Activated CD4-positive, alpha-beta T cell treated with anti-CD3 and anti-CD28 coated beads, Interleukin-10, Interleukin-2, amounts not matched to agents 100 ng/mL and 50 ng/mL, durations not matched to agents 16 hours and 8 hours (primary cell): ENCODE data around the gene PRKCQ.
"Not testable (repeated sequence)": the region's sequence is repeated elsewhere in the genome, so short reads cannot be mapped to it uniquely, and the experiment has no call there.

Experiments
- DNase-seq: peaks from one replicate; pipeline ENCODE4 v3.0.0-alpha.2; 2020

PRKCQ gene

DNA sequence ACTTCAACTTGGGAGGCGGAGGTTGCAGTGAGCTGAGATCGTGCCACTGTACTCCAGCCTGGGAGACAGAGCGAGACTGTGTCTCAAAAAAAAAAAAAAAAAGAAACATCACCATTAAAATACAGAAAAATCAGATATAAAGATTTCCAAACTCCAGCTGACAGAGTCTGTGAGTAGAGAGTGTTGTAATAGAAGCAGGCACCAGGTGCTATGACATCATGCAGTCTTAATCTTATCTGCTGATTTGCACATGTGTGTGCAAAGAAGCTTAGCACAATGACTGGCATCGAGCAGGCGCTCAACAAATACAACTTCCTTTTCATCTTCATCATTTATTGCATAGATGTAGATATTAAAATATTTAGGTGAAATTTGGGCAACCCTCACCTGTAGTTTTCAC lies 92.2 kb downstream of the PRKCQ start:
- DNase-seq: no peak

DNA sequence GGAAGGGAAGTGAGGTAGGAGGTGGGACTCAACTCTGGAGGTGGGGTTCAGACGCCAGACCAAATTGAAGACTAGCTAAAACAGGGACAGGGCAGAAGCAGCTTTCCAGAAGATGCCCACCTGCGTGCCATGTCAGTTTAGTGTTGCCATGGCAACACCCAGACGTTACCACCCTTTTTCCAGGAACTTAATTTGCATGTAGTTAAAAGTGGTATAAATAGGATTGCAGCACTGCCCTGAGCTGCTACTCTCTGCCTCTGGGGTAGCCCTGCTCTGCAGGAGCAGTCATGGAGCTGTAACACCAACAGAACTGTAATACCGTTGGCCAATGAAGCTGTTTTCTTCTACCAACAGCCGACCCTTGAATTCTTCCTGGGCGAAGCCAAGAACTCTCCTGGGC lies 93.8 kb downstream of the PRKCQ start:
- DNase-seq: no peak

DNA sequence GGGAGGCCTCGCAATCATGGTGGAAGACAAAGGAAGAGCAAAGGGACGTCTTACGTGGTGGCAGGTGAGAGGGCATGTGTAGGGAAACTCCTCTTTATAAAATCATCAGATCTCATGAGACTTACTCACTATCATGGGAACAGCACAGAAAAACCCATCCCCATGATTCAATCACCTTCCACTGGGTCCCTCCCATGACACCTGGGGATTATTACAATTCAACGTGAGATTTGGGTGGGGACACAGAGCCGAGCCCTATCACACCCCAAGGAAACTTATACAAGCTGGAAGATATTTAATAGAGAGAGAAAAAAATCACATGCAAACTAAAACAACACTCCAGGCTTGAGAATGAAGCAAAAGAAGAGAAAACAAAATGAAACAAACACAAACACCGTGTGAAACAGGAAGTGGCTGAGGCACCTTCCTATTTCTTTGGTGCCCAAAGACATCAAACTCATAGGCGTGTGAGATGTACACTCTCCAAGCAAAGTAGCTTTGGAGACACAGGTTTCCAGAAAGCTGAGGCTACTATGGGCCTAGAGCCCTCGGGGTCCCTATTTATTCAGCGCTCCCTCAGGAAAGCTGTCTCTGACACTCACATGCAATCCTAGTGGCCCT lies 97.2 kb downstream of the PRKCQ start:
- DNase-seq: no peak

DNA sequence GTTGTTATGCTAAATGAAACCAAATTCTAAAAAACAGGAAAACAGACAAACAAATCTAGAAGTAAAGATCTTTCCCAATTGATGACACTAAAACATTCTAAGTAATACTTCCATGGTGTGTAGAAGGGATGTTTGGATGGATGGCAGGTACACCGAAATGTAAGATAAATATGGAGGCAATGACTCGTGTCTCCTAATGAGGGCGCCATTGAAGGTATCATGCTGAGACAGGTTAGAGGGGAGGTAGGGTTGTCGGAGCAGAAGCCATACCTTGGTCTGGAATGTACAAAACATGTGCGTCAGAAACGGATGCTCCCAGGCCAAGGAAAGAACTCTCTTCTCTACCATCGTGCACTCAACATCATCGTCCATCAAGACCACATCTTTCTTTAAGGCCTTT lies 101.4 kb downstream of the PRKCQ start:
- DNase-seq: no peak

DNA sequence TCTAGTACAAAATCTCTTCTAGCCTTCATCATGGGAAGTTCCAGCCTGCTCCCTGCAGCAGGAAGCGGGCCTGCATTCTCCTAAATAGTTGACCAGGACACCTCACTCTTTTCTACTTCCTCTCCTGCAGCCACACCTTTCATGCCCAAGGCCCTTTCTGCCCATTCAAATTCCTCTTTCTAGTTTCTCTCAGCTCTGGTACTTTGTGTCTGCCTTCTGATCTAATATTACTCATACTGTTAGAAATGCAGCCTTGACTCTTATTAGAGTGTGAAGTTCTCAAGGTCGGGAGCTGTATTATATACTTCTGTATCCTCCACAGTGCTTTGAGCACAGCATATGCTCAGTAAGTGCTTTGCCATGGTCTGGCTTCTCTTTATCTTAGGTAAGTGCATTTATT lies 103.1 kb downstream of the PRKCQ start:
- no peak for DNase-seq

DNA sequence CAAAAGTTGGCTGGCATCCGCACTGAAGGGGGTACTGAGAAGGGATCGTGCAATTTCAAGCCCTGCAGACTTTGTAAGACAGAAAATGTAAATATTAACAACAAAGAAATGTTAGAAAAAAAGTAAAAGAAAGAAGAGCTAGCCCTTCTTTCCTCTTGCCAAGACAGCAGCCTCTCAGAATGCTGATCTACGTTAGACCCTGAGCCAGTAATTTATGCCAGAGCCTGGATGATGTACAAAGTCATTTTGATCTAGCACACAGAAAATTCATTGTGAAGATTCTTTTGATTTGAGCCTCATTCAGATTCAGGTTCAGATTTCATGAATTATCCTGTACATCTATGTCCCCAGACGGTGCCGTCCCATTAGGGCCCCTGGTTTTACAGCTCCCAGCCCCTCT lies 105.2 kb downstream of the PRKCQ start:
- DNase-seq: no peak

DNA sequence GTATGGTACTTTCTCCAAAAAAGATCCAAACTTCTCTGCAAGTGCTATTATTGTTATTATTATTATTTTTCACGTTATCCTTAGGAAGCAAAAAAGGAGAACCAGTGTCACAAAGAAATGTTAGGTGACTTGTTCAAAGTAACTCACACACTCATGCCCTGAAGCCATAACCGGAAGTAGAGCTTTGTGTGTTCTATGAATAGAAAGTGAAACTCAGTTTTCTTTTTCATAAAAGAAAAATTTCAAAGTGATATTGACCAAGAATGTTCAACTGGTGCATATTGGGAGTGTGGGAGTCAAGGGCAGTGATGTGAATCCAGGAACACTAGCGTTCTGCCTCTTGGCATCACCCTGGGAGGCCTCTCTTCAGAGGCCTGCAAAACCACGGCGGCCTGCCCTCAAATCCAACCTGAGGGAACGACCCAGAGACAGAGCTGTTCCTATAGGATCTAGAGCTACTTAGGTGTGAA lies 106.1 kb downstream of the PRKCQ start:
- DNase-seq: peak; percentile 78

DNA sequence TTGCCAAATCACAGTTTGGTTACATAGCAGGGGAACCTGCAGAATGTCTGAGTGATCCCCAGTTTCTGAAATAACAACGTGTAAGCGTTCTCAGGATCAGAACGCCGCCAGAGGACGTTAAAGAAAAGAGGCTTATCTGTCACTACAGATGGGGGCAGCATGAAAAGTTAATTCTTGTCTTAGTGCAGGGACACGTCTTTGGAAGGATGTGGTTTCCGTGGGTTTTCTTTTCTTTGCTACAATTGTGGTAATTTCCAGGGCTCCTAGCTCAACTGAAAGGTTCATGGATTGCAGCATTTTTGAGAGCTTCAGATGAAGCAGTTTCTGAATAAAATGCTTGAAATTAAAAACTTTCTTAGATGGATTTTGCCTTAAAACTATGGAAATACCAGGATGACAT lies 106.6 kb downstream of the PRKCQ start:
- DNase-seq: peak; percentile 89

DNA sequence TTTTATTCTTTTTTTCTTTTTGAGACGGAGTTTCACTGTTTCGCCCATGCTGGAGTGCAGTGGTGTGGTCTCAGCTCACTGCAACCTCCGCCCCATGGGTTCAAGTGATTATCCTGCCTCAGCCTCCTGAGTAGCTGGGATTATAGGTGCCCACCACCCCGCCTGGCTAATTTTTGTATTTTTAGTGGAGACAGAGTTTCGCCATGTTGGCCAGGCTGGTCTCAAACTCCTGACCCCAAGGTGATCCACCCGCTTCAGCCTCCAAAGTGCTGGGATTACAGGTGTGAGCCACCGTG lies 107.4 kb downstream of the PRKCQ start:
- DNase-seq: not testable (repeated sequence)

DNA sequence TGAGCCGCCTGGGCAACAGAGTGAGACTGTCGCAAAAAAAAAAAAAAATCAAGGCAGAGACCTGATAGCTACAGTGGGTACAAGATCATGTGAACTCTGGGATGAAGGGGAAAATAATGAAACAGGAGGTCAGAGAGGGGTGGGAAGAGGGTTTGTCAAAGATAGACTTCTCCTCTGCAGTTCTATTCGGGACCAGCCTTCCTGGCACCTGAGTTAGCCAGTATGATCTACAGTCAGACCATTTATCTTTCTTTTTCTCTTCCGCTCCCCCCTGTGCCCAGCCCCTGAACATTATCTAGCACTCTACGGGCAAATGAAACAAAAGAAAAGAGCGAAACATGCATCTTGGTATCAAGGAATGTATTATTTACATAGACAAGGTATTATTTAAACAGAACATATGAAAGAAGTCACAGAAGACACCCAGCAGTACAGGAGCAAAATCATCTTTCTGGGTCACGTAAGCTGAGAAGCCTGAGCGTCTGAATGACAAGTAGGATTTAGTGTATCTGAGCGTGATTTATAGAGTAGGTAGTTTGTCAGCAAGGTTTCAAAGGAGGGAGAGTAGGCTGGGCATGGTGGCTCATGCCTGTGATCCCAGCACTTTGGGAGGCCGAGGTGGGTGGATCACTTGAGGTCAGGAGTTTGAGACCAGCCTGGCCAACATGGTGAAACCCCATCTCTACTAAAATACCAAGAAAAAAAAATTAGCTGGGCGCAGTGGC lies 109.0 kb downstream of the PRKCQ start:
- no peak for DNase-seq

DNA sequence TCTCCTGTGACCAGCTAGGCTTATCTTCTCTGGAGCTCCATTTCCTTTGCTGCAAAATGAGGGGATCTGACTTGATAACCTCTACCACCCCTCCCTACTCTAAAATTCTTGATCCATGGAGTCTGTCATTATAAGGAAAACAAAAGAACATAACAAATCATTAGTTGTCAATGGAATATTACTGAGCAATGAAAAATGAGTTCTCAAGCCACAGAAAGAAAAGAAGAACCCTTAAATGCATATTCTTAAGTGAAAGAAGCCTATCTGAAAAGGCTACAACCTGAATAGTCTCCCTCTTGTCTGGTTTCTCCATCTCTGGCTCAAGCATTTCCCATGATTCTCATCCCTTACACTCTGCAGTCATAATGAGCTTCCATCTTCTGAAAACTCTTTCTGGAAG lies 110.4 kb downstream of the PRKCQ start:
- DNase-seq: no peak

DNA sequence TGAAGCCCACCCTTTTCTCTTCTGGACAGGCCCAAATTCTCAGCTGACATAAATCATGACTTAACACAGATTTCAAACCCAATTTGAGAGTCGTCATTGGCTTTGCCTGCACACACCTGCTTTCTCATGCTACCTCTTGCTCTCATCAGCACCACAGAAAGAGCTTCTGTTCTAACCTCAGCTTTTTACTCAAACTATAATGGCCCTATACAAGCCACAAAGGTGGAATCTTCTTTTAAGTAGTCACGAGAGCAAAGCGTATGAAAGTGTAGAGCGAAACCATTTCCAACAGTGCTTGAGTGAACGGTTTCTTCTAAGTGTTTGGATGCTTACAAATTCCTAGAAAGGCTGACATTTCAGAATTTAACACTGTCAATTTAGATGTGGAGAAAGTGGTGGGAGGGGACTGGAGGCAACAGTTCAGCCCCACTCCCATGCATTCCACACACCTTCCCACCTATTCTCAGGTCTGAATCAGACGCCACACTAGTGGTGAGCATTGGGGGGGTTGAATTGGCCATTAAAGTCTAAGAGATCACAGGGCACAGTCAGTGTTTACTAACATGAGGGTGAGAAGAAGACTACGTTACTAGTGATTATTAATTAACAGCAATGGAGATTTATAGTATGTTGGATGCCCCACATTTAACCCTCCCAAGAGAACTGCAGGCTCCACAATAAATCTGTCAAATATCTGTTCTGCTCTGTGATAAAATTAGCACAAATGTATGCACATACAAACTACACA lies 114.0 kb downstream of the PRKCQ start:
- peak; percentile 37 for DNase-seq

DNA sequence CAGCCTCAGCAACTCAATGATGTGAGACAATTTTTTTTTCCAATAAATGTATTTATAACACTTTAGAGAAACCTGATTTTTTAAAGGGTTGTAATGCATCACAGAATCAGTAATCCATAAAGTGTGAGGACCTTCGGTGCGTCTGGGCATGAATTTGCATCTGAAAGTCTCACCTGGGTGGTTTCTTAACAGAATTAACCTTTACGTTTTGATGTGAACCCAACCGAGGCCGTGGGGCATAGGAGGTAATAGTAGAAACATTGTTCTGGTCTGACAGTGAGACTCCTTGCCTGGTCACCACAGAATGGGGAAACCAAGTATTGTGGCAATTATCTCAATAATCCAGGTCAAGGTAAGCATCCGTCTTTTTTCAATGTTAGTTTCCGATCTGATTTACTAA lies 114.6 kb downstream of the PRKCQ start:
- no peak for DNase-seq

DNA sequence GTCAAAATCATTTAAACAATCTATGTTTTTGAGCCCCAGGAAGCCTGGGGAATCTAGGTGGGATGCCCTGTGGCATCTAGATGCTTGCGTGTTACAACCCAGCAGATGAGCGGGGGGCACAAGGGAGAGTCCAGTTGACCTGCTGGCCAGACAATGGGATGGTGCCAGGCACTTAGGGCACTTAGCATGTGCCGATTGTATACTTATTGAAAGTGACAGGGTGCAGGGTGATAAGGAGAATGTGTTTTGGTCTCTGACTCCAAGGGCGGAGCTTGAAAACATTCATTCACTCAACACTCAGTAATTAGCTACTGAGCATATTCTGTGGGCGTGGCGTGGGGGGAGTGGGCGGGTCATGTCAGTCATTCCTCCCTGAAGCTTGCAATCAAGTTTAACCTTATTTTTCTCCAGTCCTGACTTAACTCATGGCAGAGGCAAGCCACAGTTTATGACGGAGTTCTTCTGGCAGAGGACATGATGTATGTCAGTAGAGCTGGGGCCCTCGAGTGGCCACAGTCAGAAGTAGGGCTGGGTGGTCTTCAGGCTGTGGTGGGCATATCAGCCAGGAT lies 115.1 kb downstream of the PRKCQ start:
- DNase-seq: no peak

DNA sequence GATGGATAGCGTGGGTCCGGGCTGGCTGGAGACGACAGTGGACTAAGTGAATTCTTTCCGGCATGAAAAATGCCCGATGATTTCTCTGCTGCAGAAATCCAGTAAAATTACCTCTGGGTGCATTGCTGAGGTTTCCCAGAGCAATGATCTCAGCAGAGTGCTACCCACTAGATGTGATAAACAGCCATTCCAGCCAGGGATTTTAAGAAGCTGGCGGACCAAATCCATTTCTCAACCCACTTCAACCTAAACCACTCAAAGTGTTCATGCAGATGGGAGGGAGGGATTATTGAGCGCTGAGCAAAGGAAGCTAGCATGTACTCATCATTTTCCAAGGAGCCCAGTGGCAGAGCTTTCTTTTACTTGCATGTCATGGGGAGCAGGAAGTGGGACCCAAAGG lies 116.7 kb downstream of the PRKCQ start:
- no peak for DNase-seq

DNA sequence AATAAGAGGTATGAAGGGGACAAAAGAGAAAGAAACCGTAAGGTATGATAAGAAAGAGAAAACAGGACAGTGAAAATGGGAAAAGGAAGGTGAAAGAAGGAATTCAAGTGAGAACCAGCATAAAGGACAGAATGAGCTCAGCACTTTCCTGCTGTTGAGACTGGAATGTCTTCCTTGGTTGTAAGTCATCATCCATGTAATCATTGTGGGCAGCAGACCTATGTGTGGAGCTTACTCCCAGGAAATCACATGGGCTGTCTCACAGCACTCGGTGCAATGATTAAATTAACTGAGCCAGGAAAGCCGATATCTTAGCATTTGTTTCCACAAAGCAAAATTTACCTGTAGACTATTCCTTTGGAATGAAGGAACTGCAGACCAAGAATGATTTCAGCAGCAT lies 118.1 kb downstream of the PRKCQ start:
- no peak for DNase-seq

DNA sequence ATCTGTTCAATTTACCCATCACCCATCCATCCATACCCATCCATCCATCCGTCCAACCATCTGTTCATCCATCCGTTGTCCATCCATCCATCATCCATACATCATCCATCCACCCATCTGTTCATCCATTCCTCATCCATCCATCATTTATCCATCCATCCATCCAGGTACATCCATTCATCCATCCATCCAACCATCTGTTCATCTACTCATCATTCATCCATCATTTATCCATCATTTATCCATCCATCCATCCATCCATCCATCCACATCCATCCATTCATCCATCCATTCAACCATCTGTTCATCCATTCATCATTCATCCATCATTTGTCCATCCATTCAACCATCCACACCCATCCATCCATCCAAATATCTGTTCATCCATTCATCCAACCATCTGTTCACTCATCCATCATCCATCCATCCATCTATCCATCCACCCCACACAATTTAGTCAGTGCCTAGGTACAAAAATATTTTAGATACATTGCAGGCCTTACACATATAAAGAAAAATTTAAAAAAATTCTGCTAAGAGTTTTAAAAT lies 119.1 kb downstream of the PRKCQ start:
- no peak for DNase-seq

DNA sequence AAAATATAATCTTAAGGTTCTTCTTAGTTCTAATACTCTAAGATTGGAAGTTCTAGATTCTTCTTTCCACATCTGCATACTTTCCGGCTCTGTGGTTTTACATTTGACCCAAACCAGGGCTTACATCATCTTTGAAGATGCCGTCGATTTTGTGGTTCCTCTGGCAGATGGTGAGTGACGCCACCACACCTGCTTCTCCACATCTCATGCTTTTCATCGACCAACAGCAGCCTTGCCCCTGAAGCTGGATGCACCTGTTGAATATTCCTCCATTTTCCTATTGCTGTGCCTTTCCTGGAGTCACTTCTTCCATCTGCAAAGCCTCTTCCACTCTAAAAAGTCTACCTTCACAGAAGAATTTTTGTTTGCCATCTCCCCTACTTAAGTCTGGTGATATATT lies 121.3 kb downstream of the PRKCQ start:
- DNase-seq: no peak

DNA sequence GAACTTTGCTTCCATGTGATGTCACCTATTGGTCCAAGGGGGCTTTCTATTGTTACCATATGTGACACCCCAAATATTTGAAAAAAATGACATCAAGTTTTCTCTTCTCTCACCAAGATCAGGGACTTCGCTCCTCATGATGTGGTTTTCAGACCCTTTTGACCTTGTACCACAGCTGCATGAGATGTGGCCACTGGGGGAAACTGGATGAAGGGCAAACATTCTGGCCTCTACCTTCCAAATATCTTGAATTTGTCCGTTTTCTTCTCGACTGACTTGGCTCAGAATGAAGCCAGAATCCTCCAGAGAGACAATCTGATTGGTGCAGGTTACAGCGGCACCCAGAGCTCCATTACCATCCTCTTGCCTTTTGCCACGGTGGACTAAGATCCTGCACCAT lies 122.7 kb downstream of the PRKCQ start:
- no peak for DNase-seq

DNA sequence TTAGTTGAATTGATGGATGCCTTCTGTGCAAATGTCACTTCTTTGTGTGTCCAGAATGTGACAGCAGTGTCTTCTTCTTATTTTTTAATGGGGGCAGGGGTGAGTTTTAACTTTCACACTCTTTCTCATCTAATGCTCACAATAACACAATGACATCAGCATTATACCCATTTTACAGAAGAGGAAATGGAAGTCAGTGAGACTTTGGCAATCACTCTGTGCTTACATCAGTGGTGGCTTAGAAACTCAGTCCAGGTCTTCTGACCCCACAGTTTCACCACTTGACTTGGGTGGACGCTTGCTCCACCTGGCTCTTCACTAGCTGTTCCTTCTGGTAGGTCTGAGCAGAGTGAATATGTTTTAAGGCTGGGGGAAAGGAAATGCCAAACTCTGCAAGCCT lies 124.0 kb downstream of the PRKCQ start:
- DNase-seq: no peak

DNA sequence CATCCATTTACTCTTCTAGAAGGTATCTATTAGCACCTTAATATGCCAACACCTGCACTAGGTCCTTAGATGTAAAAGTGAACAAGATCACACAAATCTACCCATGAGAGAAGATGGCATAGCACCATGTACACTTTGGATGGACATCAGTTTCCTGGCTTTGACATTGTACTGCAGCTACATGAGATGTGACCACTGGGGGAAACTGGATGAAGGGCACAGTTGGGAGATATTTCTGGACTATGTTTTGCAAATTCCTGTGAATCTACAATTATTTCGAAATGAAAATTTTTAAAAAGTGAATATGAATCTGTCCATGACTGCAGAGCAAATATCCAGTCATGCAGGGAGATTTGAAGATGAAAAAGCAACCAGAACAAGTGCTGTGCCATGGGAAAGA lies 124.5 kb downstream of the PRKCQ start:
- DNase-seq: no peak

DNA sequence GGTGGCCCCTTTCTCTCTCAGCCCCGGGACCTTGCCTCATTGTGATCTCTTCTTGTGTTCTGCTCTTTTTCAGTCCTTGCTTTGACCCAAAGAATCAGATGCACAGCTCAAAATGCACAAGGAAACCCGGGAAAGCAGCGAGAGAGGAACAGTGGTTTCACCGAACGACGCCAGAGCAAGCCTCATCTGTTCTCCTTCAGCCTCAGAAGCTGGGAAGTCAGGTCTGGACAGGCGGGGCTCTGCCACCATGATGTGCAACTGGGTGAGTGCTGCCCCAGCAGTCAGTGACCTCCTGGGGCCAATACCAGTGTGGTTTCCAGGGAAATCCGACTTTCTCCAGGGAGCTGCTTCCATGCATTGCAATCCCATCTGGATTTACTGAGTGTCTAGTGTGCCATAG lies 133.4 kb downstream of the PRKCQ start:
- DNase-seq: no peak

DNA sequence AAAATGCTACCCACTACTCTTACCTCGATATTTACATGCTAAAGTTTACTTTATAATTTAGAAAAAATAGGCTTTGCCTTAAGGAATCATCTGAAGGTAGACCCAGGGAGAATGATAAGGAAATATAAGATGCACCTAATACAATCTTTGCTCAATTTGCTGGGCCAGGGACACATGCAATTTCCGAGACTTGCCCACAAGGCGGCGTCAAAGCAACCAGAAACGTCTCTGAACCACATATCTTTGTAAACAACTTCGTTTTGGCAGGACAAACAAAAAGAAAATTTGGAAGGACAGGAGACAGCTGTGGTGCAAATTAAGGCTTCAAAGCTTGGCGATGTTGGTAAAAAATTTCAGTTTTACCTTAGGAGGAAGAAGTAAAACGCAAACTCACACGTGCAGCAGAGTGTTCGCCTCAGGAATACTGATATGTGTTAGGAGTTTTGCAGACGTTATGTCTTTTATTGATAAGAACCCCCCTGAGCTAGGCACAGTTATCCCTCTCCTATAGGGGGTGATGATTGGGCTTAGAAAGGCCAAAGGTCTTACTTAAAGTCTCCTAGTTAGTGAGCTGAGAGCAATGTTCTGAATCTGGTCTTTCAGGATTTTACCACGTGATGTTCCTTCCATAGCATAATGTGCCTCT lies 134.3 kb downstream of the PRKCQ start:
- DNase-seq: peak; percentile 70
